Measurements from ENCODE around the gene ZNF362.

The ZNF362 gene

DNA sequence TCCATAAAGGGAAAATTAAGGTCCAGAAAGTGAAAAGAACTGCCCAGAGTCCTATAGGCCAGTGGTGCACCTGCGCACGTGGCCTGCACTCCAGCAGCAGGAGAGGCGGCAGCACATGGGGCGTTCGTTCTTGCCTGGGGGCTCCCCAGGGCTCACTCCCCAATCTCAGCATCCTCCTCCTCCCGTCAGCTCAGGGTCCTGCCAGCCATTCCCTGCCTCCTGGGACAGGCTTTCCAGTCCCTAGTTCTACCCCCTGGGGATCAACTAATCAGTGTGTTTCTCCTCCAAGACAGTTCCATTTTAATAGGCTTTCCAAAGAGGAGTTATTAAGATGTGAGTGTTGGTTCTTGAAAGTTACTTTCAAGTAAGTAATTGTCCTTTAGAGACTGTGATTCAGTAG, 65.8 kb downstream of the ZNF362 start:
- Histone ChIP-seq H3K27me3 (ENCODE audit: control insufficient read depth, insufficient read depth, low read length) (no peaks in the 10 kb centered on the region), H3K27ac (ENCODE audit: low read depth, low read length) (no peak overlapping the region), H3K36me3 (ENCODE audit: control insufficient read depth, insufficient read depth, low read length) (peaks cover 29% of the 10 kb centered on the region), H3K9ac (ENCODE audit: low read length) (no peak overlapping the region), H3K4me1 (ENCODE audit: control insufficient read depth, insufficient read depth, low read length) (no peaks in the 10 kb centered on the region), H3K4me3 (ENCODE audit: low read length) (no peak overlapping the region)

DNA sequence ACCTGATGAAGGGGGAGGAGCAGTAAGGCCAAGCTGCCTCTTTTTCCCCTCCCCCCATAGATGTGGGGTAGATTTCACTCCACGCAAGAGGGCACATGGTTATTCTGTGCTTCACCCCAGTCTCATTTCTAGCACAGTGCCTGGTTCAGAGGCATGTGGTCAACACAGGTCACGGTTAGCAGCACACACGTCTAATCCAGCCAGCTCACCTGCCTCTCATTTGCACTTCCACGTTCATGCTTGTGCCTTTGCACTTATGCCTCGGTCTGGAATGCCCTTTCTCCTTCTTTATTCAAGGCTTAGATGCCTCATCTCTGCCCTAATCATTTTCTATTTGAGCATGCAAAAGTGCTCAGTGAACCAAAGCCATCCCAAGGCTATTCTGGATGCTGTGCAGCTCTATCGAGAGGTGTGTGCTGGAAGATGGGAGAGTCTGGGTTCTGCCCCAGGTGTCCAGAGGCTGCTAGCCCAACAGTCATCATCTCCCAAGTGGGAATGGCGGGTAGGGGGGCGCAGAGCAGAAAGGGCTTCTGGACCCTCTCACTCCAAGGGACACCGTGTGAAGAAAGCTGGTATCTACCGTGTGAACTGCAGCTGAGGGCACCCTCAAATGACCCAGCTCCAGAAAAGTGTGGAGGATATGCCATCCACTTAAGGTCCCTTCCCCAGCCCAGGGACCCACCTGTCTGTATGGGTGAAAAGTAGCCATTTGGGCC, 66.7 kb downstream of the ZNF362 start:
- Histone ChIP-seq H3K36me3 (ENCODE audit: control insufficient read depth, insufficient read depth, low read length) (peaks cover 37% of the 10 kb centered on the region), H3K4me3 (ENCODE audit: low read length) (no peak overlapping the region), H3K9ac (ENCODE audit: low read length) (no peak overlapping the region), H3K27me3 (ENCODE audit: control insufficient read depth, insufficient read depth, low read length) (no peaks in the 10 kb centered on the region), H3K27ac (ENCODE audit: low read depth, low read length) (no peak overlapping the region), H3K4me1 (ENCODE audit: control insufficient read depth, insufficient read depth, low read length) (peaks cover 7% of the 10 kb centered on the region)

DNA sequence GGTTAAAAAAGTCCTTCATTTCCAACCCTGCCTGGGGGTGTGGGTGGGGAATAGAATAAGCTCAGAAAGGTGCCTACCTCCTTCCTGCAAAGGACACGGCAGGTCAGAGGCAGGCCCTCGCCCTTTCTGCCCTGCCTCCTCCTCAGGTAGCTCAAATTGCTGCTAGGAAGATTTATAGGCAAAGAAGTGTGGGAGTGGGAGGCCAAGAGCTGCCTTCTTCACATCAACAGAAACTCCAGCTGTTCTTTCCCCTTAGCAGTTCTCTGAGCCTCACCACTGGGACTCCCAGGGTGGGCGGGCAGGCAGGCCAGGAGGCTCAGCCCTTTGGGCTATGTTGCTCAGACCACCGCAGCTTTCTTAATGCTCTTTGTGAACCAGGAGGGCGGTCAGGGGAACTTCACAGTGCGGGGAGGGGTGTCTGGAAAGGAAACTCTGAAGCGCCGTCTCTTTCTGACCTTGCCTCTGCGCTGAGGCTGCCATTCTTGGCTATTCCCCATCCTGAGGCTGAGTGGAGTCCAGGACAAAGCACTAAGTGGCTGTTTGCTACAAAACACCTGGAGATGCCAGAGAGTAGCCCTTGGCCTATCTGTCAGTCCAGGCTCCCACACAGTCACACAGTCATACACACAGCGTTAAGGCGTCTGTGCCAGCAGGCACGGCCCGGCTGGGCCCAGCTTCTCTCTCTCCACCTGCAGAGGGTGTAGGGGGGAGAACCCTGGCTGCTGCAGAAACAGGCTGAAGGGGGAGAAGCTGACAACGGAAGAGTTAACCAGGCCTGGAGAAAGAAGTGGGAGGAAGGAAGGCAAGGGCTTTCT, 67.6 kb downstream of the ZNF362 start:
- H3K27me3 ChIP-seq (ENCODE audit: control insufficient read depth, insufficient read depth, low read length): no peaks in the 10 kb centered on the region
- peaks cover 44% of the 10 kb centered on the region for H3K36me3 ChIP-seq (ENCODE audit: control insufficient read depth, insufficient read depth, low read length)
- peaks cover 7% of the 10 kb centered on the region for H3K4me1 ChIP-seq (ENCODE audit: control insufficient read depth, insufficient read depth, low read length)
- no peak overlapping the region for H3K27ac ChIP-seq (ENCODE audit: low read depth, low read length)
- no peak overlapping the region for H3K4me3 ChIP-seq (ENCODE audit: low read length)
- H3K9ac ChIP-seq (ENCODE audit: low read length): no peak overlapping the region

DNA sequence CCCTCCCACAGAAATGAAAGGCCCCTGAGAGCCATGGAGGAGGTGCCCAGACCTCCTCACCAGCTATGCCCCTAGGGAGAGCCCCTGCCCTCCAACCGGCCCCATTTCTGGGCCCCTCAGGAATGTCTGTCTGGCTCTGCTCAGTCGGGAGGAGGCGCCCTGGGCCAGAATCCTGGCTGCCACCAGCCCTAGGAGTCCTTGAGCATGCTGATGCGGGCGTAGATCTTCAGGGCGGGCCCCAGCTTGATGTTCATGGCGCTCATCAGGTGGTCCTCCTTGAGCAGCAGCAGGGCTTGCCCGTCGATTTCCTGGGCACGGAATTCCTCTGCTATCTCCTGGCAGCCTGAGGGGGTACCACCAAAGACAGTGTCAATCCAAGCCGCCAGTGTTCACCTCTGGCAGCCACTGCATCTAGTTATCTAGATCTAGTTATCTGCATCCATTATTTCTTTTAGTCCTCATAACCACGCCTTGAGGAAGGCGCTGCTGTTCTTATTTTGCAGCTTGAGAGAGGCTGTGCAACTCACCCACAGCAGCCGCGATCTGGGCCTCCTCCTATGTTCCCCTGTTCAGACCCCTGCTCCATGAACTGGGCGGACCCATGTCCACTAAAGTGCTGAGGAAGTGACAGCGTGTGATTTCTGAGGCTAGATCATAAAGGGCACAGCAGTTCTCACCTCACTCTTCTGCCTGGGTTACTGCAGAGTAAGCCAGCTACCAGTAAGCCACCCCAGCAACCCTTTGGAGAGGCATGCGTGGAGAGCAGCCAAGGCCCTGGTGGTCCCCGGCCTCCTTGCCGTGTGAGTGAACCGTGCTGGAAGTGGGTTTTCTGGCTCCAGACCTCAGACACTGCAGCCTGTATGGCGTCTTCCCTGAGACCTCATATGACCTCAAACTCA, 68.6 kb downstream of the ZNF362 start:
- Histone ChIP-seq H3K4me1 (ENCODE audit: control insufficient read depth, insufficient read depth, low read length) (peaks cover 7% of the 10 kb centered on the region), H3K27me3 (ENCODE audit: control insufficient read depth, insufficient read depth, low read length) (no peaks in the 10 kb centered on the region), H3K9ac (ENCODE audit: low read length) (no peak overlapping the region), H3K4me3 (ENCODE audit: low read length) (no peak overlapping the region), H3K36me3 (ENCODE audit: control insufficient read depth, insufficient read depth, low read length) (peaks cover 54% of the 10 kb centered on the region), H3K27ac (ENCODE audit: low read depth, low read length) (no peak overlapping the region)

DNA sequence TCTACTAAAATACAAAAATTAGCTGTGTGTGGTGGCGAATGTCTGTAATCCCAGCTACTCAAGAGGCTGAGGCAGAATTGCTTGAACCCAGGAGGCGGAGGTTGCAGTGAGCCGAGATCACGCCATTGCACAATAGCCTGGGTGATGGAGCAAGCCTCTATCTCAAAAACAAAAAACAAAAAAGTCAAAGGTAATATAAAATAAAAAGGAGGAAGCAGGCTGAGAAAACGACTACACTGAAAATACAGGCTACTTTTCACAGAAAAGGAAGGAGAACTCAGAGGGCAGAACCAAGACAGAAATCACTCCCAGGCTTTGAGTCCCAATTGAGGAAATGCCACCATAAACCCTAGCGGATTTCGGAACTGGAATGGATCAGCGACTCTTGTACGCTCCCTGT, 70.5 kb downstream of the ZNF362 start:
- Histone ChIP-seq H3K27ac (ENCODE audit: low read depth, low read length) (no peak overlapping the region), H3K4me1 (ENCODE audit: control insufficient read depth, insufficient read depth, low read length) (peaks cover 7% of the 10 kb centered on the region), H3K4me3 (ENCODE audit: low read length) (no peak overlapping the region), H3K9ac (ENCODE audit: low read length) (no peak overlapping the region), H3K36me3 (ENCODE audit: control insufficient read depth, insufficient read depth, low read length) (peaks cover 69% of the 10 kb centered on the region), H3K27me3 (ENCODE audit: control insufficient read depth, insufficient read depth, low read length) (no peaks in the 10 kb centered on the region)

DNA sequence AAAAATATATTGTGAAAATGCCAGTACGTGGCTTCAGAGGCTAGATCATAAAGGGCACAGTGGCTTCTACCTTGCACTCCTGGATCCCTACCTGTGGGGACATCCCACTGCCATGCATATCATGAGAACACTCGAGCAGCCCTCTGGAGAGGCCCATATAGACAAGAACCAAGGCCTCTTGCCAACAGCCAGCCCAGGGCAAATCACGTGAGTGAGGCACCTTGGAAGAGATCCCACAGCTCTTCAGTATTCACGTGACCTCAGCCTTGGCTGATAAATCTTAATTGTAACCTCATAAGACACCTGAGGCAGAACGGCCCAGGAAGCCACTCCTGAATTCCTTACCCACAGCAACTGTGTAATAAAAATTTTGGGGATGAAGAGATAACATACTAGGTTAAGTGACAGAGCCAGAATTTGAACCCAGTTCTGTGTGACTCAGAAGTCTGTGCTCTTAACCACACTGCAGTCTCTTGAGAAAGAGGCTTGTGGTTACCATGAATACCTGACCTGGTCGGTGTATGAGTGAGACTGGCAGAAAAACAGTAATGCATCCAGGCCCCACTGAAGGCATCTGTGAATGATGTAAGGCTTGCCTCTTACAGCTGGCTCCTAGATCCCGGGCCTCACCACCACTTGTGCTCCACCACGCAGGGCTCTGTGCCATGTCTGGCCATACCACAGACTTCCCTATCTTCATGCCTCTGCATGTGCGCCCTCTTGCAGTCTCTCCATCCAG, 71.5 kb downstream of the ZNF362 start:
- H3K27ac ChIP-seq (ENCODE audit: low read depth, low read length): peak overlapping the region; percentile 27
- peaks cover 16% of the 10 kb centered on the region for H3K4me1 ChIP-seq (ENCODE audit: control insufficient read depth, insufficient read depth, low read length)
- no peaks in the 10 kb centered on the region for H3K27me3 ChIP-seq (ENCODE audit: control insufficient read depth, insufficient read depth, low read length)
- H3K36me3 ChIP-seq (ENCODE audit: control insufficient read depth, insufficient read depth, low read length): peaks cover 74% of the 10 kb centered on the region
- H3K9ac ChIP-seq (ENCODE audit: low read length): no peak overlapping the region
- no peak overlapping the region for H3K4me3 ChIP-seq (ENCODE audit: low read length)

DNA sequence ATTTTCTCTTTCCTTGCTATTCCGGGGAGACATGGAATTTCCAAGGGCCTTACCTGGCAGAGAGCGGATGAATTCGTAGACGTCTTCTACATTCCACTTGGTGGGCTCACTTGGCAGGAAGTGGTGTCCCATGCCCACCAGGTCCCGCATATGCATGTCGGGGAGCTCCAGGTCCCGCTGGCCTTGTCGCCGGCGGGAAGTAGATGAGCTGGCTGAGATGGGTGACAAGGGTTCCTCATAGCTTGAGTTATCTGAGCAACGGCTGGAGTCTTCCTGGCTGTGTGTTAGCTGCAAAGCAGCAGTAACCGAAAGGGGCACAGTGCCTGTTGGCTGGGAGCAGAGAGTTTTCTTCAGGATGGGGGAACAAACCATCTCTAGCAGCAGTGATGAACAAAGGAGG, 72.5 kb downstream of the ZNF362 start:
- no peaks in the 10 kb centered on the region for H3K27me3 ChIP-seq (ENCODE audit: control insufficient read depth, insufficient read depth, low read length)
- H3K27ac ChIP-seq (ENCODE audit: low read depth, low read length): no peak overlapping the region
- H3K4me1 ChIP-seq (ENCODE audit: control insufficient read depth, insufficient read depth, low read length): peaks cover 26% of the 10 kb centered on the region
- peaks cover 74% of the 10 kb centered on the region for H3K36me3 ChIP-seq (ENCODE audit: control insufficient read depth, insufficient read depth, low read length)
- no peak overlapping the region for H3K4me3 ChIP-seq (ENCODE audit: low read length)
- no peak overlapping the region for H3K9ac ChIP-seq (ENCODE audit: low read length)

DNA sequence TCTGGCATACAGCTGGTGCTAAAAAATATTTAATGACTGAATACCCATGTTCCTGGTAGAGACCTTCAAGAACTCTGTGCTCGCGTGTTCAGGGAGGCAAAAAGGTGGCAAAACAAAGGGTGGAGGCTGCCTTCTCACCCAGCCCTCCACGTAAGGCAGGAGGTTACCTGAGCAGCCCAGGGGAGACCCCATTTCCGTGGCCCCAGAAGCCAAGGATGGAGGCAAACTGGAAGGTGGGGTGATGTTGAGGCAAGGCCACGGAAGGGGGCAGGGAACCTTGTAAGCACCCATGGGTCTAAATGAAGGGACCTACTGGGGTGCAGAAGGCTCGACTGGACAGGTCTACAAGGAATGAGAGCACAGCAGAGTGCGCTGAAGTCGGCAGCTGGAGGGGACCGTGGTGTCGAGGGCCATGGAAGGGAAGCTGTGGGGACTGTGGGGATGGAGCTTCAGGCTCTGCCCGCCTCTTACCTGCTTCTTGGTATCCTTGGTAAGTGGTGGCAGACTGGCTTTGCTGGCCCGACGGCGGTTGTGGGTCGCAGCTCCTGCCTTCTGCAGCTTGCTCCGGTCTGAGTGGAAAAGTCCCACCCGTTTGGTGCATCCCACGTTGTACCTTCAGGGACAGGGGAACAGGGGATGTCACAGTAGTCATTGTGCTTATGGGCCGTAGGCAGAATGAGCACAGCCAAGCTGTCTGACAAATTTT, 73.5 kb downstream of the ZNF362 start:
- Histone ChIP-seq H3K9ac (ENCODE audit: low read length) (no peak overlapping the region), H3K27ac (ENCODE audit: low read depth, low read length) (no peak overlapping the region), H3K4me1 (ENCODE audit: control insufficient read depth, insufficient read depth, low read length) (peaks cover 33% of the 10 kb centered on the region), H3K4me3 (ENCODE audit: low read length) (no peak overlapping the region), H3K36me3 (ENCODE audit: control insufficient read depth, insufficient read depth, low read length) (peaks cover 65% of the 10 kb centered on the region), H3K27me3 (ENCODE audit: control insufficient read depth, insufficient read depth, low read length) (no peaks in the 10 kb centered on the region)

DNA sequence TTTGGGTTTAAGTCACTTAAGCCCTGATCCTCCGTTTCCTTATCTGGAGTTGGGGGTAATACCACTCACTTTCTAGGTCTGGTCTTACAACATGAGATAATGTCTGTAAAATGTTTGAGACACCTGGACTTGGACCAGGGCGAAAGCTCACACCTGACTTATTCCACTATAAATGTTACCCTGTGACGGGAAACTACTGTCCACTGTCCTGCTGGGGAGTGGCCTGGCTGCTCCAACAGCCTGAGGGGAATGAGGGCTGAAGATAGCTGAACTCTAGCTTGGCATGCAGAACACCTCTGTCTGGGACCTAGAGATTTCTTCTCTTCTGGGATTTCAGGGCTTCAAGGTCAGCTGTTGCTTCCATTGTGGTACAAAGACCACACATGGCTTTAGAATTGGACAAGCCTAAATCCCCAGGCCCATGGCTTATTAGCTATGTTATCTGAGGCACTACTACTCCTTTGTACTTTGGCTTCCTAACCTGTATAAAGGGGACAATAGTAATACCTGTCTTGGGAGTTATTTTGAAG, 74.1 kb downstream of the ZNF362 start:
- peaks cover 60% of the 10 kb centered on the region for H3K36me3 ChIP-seq (ENCODE audit: control insufficient read depth, insufficient read depth, low read length)
- peaks cover 38% of the 10 kb centered on the region for H3K4me1 ChIP-seq (ENCODE audit: control insufficient read depth, insufficient read depth, low read length)
- H3K27ac ChIP-seq (ENCODE audit: low read depth, low read length): no peak overlapping the region
- no peak overlapping the region for H3K4me3 ChIP-seq (ENCODE audit: low read length)
- no peak overlapping the region for H3K9ac ChIP-seq (ENCODE audit: low read length)
- no peaks in the 10 kb centered on the region for H3K27me3 ChIP-seq (ENCODE audit: control insufficient read depth, insufficient read depth, low read length)

DNA sequence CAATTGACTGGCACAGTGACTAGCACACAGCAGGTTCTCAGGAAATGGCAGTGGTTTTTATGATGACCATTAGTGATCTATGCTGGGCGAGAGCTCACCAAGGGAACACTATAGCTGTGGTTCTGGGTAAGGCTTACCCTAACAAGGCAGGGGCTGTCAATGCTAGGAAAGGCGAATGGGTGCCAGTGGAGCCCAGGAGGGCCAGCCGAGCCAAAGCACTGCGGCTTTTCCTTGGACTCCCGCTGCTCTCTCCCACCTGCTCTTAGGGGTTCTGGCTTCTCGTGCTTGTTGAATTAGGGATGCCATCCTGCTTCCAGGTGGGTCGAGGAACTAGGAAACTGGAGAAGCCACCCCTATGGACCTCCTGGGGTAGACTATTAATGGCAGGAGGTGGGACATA, 74.6 kb downstream of the ZNF362 start:
- Histone ChIP-seq H3K27ac (ENCODE audit: low read depth, low read length) (no peak overlapping the region), H3K4me1 (ENCODE audit: control insufficient read depth, insufficient read depth, low read length) (peaks cover 38% of the 10 kb centered on the region), H3K36me3 (ENCODE audit: control insufficient read depth, insufficient read depth, low read length) (peaks cover 55% of the 10 kb centered on the region), H3K4me3 (ENCODE audit: low read length) (no peak overlapping the region), H3K27me3 (ENCODE audit: control insufficient read depth, insufficient read depth, low read length) (no peaks in the 10 kb centered on the region), H3K9ac (ENCODE audit: low read length) (no peak overlapping the region)
